SH-SY5Y (cell line): ENCODE measurements around the gene LRRC27.

Source experiments
- GATA2 ChIP-seq: IDR thresholded peaks from 2 replicates; pipeline ENCODE4 v1.6.1; 2011; ENCODE audit warnings: mild to moderate bottlenecking, low read depth, low read length
- GATA3 ChIP-seq: IDR thresholded peaks from 2 replicates; pipeline ENCODE4 v1.6.1; 2011; ENCODE audit warnings: low read depth, mild to moderate bottlenecking, low read length, moderate library complexity

DNA sequence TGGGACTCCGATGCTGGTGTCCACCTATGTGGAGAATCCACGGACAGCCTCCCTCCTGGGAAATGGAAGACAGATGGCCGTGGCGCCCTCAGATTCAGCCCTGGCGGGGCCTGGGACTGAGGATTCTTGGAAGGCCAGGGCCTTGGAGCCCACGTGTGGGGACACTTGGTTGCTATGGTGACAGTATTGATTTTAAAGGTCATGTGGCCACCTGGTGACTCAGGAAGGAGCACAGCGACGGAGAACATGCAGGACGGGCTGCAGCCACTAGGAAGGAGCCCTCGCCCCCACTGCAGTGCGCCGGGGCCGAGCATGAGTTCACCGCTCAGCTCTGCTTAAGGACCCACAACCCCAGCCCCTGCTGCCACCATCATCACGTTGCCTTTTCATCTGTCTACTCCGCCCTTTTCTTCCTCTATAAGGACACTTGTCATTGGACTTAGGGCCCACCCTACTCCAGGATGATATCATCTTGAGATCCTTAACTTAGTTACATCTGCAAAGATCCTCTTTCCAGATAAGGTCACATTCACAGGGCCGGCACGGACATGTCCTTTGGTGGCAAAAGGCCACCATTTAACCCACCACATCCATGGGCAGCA is 20.6 kb upstream of the LRRC27 start:
- no peak for TF ChIP-seq GATA2
- TF ChIP-seq GATA3 = no peak
